Spleen (tissue), 7 donors: Measurements from ENCODE around the gene OSBPL10.
A peak's percentile ranks its signal among the peaks of the same experiment; 100 is the strongest.

Experiments used
- CTCF ChIP-seq, 11 experiments: fragments of 200-600 bp in 7 of 11; fragments of 450-650 bp in 4 of 11; sonication (generic) in 4 of 11; IDR thresholded peaks in 8 of 11; conservative IDR thresholded peaks in 3 of 11; 1 replicate in 7 of 11; 2 replicates in 4 of 11; pipeline versions ENCODE4 v1.4.0 to v1.8.0; 2016 to 2021; ENCODE audit warnings: antibody characterized with exemption in 11 of 11, inconsistent platforms in 4 of 11, mild to moderate bottlenecking in 1 of 11
- POLR2A ChIP-seq, 3 donors: fragments of 450-650 bp; IDR thresholded peaks; one replicate each; pipeline ENCODE4 v1.5.1; 2017; ENCODE audit warnings: antibody characterized with exemption in 3 of 3, mild to moderate bottlenecking in 1 of 3
- POLR2AphosphoS5 ChIP-seq, 3 donors: sonication (generic); formaldehyde crosslinking; IDR thresholded peaks; one replicate each; pipeline ENCODE4 v1.5.1; 2017; ENCODE audit warnings: antibody characterized with exemption in 3 of 3
- donor health status: DM: no; HTN: no; CAD: no; lungs with moderate emphysema.
- donor health status: DM: no; HTN: no; CAD: no.
- donor health status: DM: no; HTN: no; CAD: no.

GRCh38 chr3:31853580-31853979 lies 127.5 kb downstream of the OSBPL10 start:
- TF ChIP-seq POLR2A (IDR thresholded peaks at IDR 0.05) (no peak), CTCF (IDR thresholded peaks at IDR 0.05 in 8 of 11, conservative IDR thresholded peaks at IDR 0.05 in 3 of 11) (no peak), POLR2AphosphoS5 (IDR thresholded peaks at IDR 0.05) (peak in 2 of 3 donors; percentile 42 to 50)
